CD4-positive, alpha-beta T cell treated with Interleukin-4 for 1 hour (primary cell): ENCODE results near the gene ZMYM4.
"Not testable (repeated sequence)": the region's sequence is repeated elsewhere in the genome, so short reads cannot be mapped to it uniquely, and the experiment has no call there.

Source experiments
- DNase-seq, 2 donors: peaks; one replicate each; pipeline ENCODE4 v3.0.0-alpha.2; 2020 to 2022

ZMYM4 gene

DNA sequence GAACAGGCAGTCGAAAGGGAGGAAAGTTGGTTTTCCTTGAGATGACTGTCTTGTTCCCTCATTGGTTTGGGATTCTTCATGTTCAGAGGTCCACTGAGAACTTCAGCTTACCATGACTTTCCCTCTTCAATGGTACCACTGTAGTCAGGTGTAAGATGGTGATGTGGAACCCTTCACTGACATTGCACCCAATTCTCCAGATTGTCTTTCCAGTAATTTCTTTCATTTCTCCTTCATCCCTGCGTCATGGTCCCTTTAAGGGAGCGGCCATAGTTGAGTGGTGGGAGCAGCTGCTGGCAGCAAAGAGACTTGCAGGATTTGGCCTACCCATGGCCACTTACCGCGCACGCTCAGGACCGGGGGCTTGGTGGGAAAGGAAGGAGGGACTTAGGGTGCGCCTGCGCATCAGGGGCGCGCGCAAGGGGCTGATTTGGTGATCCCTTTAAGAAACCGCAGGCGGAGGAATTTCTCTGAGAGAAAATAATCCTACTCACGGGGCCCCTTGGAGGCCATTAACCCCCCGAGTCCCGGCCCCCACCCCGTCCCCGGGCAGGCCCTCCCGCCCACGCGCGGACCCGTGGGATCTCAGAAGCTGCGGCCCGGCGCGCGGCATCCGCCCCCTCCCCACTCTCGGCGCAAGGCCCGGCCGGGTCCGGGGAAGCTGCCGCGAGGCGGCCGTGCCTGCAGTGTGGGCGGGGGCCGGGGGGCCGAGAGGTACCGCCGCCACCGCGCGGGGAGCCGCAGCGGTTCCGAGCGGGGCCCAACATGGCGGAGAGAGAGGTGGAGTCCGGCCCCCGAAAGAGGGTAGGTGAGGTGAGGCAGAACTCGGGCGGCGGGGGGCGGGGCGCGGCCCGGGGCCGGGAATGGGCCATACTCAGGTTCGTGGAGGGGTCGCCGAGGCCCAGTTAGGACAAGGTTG, at the start of gene ZMYM4:
TSS of gene ZMYM4 (plus strand) at position 428 of the 919 bp plus-strand sequence. CDS start at position 766, 338 bp downstream.
- peak; percentile 94 to 95 for DNase-seq

DNA sequence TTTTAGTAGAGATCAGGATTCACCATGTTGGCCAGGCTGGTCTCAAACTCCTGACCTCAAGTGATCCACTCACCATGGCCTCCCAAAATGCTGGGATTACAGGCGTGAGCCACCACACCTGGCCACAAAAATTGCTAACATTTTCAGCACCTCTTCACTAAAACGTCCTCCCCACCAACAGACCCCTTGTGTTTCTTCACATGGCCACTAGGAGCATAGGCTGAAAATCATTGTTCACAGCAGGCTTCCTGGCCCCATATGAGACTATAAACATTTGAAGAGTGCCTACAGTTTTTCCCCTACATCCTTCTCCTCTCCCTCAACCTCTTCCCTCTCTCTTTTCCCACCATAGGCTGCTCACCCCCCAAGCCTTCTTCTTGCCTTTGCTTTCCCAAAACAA, 47.5 kb upstream of the ZMYM4 start:
- peak in 1 of 2 donors; percentile 23 for DNase-seq

DNA sequence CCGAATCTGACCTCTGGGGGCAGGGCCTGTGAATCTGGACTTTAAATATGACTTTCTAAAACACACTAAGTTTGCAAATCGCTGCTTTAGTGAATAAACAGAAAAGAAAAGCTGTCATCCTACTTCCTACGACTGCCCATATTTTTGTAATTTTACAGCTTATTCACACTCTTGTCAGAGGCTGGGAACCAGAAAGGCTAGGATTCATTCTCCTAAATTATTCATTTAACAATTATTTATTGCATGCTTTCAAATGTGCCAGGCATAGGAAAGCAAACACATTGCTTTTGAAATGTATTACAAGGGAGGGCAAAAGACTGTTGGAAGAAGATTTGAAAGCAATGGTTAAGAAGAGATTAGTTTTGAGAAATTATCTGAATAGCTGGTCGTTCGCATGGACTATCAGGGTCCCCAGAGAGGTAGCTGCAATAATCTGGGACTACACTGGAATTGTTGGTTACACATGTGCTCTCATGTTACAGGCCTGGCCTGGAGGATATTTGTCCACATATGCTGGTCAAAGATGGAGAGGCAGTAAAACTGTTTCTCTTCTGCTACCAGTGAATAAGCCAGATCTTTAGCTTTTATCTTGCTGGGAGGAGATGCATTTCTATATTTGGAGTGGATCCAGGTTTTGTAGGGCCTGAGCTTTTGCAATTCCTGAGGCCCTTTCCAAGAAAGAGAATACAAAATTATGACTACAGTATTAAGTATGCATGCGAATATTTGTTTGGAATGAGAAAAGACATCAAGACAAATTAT, 46.0 kb upstream of the ZMYM4 start:
- DNase-seq: no peak

DNA sequence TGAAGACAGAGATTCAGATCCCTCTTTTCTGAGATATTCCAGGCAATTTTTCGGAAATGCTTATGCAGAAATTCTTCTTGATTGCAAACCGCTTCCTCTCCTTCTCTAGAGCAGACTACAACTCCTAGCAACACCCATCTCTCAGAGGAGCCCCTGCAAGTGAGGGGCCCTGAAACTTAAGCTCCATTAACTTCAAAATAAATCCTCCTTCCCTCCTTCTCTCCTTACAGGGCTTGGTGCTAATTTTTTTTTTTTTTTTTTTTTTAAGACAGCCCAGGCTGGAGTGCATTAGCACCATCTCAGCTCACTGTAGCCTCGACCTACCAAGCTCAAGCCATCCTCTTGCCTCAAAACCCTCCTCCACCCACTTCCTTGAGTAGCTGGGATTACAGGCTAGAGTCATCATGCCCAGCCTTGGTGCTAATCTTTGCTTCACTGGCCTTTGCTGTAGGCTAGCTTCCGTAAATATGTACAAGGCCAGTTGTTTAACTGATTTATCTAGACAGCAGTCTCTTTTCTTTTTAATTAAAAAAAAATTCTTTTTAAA, 45.4 kb upstream of the ZMYM4 start:
- no peak for DNase-seq

DNA sequence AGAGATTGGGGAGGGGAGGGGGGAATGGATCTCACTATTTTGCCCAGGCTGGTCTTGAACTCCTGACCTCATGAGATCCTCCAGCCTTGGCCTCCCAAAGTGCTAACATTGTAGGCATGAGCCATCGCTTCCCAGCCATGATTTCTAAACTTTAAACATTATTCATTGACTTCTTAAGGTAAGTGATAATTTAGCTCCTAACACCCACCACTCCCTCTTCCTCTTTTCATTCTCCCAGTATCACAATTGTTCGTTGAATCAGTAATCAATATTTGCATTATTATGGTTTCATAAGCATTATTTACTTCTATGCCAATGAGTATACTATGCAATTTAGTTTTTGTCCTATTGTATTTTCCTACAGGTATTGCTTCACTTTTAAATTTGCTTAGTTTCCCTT, 42.0 kb upstream of the ZMYM4 start:
- no peak for DNase-seq

DNA sequence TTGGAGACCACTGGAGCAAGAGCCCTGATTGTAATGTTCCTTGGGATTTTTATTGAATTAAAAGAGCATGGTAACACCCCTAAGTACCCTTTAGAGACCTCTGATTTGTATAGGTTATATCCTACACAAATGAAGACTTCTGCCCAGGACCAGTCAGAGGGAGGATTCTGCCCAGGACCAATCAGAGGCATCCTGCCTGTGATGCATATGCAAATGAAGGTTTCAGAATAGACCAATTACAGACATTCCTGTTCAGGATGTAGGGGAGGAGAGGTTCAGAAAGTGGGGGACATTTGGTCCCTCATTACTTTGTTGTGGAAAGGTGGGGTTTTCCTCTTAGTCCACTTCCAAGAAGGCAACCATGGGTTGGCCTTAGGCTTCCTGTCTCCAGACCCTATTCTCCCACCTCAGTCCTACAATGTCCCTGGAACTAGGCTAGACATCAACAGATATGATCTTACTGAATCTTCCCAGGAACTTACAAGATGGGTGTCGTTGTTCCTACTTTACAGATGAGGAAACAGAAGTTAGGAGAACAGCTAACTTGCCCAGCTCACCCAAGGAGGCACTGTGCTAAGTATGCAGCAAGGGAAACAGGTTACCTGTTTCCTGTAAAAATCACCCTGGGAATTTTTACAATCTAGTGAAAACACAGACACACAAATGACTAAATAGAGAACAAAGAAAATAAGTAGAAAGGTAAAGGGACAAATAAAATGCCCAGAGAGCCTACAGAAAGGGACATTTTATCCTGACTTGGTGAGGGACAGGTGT, 38.7 kb upstream of the ZMYM4 start:
- DNase-seq: no peak

DNA sequence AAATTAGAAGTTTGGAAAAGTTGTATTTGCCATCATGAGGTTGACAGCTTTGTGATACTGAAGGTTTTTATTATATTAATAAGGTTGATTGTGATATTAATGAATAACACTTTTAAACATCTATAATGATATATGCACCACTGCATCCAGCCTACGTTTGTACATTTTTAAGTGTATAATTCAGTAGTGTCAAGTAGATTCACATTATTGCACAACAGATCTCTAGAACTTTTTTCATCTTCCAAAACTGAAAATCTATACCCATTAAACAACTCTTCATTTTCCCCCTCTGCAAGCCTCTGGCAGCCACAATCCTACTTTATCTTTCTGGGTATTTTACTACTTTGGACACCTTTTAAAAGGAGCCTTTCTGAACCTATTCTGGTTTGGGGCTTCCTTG, 37.2 kb upstream of the ZMYM4 start:
- no peak for DNase-seq

DNA sequence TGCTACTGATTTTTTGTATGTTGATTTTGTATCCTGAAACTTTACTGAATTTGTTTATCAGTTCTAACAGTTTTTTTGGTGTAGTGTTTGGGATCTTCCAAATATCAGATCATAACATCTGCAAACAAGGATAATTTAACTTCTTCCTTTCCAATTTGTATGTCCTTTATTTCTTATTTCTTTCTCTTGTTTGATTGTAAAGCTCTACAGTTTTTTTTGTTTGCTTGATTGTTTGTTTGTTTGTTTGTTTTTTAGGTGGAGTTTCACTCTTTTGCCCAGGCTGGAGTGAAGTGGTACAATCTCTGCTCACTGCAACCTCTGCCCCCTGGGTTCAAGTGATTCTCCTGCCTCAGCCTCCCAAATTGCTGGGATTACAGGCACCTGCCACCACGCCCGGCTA, 31.7 kb upstream of the ZMYM4 start:
- DNase-seq: not testable (repeated sequence)

DNA sequence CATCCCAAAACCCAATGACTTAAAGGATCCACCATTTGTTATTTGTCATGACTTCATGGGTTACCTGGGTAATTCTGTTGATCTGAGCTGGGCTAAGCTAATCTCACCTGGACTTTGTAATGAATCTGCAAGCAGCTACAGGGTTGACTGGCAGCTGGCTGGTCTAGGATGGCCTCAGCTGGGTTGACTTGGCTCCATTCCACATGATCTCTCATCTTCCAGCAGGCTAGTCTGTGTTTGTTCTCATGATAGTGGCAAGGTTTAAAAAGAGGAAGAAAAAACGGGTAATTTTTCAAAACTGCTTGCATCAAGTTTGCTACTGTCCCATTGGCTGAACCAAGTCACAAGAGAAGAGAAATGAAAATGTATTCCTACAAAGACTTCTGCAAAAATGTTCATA, 24.8 kb upstream of the ZMYM4 start:
- no peak for DNase-seq

DNA sequence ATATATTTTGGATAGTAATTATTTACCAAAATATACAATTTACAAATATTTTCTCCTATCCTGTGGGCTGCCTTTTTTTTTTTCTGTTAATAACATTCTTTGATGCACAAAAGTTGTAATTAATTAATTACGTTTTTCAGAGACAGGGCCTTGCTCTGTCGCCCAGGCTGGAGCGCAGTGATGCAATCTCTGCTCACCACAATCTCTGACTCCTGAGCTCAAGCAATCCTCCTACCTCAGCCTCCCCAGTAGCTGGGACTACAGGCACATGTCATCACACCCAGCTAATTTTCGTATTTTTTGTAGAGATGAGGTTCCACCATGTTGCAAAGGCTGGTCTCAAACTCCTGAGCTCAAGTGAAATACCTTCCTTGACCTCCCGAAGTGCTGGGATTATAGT, 21.3 kb upstream of the ZMYM4 start:
- DNase-seq: no peak

DNA sequence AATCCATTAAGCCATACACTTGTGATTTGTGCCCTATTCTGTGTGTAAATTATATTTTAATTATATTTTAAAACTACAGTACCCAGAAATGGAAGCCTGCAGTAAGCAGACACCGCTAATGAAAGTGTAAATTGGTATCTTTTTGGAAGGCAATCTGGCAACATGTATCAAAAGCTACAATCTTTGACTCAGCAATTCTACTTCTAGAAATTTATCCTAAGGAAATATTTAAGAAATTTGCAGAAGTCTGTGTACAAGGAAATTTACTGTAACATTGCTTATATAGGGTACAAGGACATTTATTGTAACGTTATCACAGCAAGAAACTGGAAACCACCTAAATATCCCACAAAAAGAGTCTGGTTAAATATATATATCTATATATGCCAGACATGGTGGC, 14.6 kb upstream of the ZMYM4 start:
- DNase-seq: no peak

DNA sequence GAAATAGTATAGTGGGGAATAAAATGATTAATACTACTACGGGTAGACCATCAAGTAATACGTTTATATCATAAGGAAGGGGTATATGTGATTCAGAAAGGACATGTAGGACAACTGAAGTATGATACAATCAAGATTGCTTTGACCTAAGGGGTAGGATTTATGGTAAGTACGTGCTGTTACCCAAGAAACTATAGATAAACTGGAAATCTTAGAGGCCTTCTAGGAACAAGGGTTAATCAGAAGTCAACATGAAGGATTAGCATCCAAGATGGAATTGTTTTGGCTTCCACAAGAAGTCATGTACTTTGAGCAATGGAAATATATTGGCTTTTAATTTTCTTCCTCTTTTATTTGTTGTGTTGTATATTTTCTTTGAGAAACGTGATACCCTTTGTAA, 13.2 kb upstream of the ZMYM4 start:
- no peak for DNase-seq

DNA sequence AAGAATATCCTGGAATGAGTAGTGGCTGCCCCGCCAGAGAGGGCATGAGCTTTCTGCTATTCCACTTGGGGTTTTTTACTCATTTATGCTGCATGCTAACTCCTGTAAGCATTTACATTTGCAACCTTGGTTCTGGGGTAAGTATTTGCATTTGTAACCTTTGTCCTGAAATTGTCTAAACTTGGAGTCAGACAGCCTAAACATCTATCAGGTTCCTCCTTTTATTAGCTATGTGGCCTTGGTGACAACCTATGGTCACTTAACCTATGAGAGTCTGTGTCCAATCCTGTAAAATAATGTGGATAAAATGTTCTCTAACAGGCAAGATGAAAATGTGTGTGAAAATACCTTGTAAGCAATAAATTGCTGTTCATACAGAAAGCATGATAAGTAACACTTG, 8.9 kb upstream of the ZMYM4 start:
- DNase-seq: no peak

DNA sequence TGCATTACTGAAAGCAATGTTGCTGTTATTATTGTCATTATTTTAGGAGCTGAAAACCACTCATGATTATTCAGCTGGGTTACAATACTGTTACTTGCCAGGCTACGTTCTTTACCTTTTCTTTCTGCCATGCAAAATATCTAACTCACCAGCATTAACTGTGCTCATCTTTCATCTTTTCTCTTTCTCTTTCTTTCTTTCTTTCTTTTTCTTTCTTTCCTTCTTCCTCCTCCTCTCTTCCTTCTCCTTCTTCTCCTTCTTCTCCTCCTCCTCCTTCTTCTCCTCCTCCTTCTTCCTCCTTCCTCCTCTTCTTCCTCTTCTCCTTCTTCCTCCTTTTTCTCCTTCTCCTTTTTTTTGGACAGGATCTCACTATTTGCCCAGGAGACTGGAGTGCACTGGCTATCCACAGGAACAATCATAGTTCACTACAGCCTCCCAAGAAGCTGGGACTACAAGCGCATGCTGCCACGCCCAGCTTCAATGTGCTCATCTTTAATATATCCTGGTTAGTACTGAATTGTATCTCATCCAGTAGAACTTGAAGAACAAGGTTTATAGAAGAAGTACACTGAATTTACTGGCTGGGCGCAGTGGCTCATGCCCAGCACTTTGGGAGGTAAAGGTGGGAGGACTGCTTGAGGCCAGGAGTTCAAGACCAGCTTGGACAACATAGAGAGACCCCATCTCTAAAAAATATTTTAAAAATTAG, 6.9 kb upstream of the ZMYM4 start:
- DNase-seq: no peak

DNA sequence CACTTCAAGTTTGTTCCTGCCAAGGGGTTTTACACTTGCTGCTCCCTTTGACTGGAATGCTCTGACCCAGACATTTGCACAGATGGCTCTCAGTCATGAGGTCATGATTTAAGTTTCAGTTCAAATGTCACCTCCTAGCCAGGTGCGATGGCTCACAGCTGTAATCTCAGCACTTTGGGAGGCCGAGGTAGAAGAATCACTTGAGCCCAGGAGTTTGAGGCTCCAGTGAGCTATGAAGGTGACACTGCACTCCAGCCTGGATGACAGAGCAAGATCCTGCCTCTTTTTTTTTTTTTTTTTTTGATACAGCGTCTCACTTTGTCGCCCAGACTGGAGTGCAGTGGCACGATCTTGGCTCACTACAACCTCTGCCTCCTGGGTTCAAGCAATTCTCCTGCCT, 4.5 kb upstream of the ZMYM4 start:
- no peak for DNase-seq

DNA sequence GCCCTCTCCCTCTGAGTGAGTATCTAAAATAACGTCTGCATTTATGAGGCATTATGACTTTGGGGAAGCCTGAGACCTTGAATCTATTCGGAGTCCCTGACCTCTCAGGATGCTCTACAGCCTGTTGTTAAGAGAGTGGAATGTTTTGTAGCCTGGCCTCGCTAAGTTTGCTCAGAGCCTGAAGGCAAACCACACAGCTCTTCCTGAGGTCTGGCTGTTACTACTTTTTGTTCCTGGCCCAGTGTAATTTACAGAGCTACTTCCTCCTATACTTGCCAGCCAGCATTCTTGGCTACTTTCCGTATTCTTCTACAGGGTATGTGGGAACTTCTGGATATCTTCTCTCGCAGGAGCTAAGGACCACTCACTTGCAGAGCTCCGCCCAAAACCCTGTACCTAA, 3.6 kb upstream of the ZMYM4 start:
- DNase-seq: no peak

DNA sequence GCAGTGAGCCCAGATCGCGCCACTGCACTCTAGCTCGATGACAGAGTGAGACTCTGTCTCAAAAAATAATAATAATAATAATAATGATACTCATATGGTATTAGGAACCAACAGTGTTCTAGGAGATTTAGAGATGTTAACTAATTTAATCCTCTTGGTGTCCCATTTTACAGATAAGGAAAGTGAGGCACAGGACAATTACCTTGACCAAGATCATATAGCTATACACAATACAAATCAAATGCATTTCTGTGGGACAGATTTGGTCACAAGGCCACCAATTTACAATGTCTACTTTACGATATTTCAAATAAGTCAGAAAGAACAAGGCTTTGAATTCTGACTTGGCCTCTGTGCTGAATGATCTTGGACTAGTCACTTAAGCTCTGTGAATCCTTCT, 2.2 kb upstream of the ZMYM4 start:
- DNase-seq: no peak

DNA sequence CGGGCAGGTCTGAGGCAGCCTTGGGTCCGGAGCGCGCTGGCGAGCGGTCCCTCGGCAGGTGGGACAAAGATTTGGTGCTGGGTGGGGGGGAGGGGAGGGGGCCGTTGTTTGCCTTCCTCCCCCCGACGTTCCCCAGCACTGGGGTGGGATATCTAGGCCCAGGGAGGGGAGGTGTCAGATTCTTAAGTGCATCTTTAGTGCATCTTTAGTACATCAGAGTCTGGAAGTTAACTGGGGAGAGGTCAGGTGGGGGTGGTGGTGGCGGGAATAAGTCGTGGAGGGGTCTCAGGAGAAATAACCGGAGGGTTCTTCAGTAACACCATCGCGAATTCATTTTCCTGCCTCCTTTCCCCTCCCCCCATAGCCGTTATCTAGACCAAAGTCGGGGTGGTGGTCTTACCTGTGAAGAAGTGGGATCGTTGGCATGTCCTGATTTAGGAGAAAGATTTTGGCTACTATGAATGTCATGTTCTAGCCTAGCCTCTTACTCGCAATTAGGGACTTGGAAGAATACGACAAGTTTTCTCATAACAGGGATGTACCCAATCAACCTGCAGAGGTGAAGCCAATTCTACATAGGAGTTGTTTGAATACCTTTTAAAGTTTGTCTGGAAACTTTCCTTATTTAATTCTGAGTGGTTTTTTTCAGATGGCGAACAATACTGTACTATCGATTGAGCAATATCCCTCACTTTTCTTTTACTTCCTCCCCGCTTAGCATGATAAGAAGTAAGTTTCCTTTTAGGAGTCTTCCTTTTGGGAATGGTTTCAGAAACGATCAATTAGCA, 886 bp downstream of the ZMYM4 start:
- DNase-seq: no peak

DNA sequence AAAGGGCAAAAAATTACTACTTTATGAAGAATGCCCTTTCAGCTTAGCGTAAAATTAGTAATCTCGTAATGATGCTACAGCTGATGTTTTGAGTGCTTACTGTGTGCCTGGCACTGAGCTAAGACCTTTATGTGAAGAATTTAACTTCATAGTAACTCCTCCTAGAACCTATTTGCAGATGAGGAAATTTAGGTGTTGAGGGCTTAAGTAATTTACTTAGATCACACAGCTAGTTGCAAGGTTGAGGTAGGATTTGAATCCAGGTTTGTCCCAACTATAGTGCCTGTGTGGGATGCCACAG, 1.4 kb downstream of the ZMYM4 start:
- no peak for DNase-seq

DNA sequence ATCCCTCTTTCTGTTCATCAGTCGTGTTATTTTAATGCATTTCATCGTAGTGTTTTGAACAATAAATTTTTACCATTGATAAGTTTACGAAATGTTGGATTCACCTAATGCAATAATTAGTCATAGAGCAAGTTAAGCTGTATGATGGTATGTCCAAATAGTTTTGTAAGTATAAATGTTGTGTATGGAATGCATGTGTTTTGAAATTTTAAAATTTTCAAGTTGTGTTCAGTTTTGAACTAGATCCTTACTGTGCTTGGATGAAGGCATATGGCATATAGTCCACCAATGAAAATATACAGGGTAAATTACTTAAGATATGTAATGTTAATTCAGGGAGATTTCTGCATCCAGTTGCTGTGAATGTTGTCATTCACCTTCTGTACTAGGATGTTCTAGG, 2.3 kb downstream of the ZMYM4 start:
- no peak for DNase-seq

DNA sequence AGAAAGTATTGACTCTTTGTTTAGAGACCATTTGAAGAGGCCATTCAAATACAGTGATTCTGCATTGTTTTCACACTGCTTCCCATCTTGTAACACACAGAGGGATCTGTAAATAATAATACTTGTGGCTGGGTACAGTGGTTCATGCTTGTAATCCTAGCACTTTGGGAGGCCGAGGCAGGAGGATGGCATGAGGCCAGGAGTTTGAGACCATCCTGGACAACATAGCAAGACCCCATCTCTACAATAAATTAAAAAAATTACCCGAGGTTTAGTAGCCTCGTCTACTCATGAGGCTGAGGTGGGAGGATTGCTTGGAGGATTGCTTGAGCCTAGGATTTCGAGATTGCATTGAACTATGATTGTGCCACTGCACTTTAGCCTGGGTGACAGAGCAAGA, 5.7 kb downstream of the ZMYM4 start:
- no peak for DNase-seq
